Left kidney (tissue), 2 donors: ENCODE measurements around the gene HEMK1. TPM values are rescaled to one million over a fixed set of nuclear protein-coding genes. Genes with fewer than 3 reads are reported as not detected.

Experiments
- DNase-seq: peaks from one replicate; pipeline ENCODE4 v3.0.0-alpha.2; 2013
- polyA plus RNA-seq: library from polyadenylated mRNA; unstranded; fragments of 120-200 nt; gene quantifications from one replicate; pipeline ENCODE4 v1.2.1, GENCODE V29; 2013; ENCODE audit not compliant: insufficient read length

Gene HEMK1
- polyA plus RNA-seq, 1 donor = 22.8 TPM

- peak; percentile 94 for DNase-seq
Observed at GRCh38 chr3:50600841-50601591, 31.7 kb downstream of the HEMK1 start.

GRCh38 chr3:50602595-50603191, 33.4 kb downstream of the HEMK1 start:
- DNase-seq = no peak

- DNase-seq = no peak
Observed at GRCh38 chr3:50603261-50604109, 34.2 kb downstream of the HEMK1 start.

GRCh38 chr3:50604110-50604621, 34.8 kb downstream of the HEMK1 start:
- no peak for DNase-seq

- DNase-seq = no peak
Observed at GRCh38 chr3:50604628-50605588, 35.6 kb downstream of the HEMK1 start.

- DNase-seq = no peak
Observed at GRCh38 chr3:50605901-50606326, 36.6 kb downstream of the HEMK1 start.

- DNase-seq = no peak
Observed at GRCh38 chr3:50606596-50606995, 37.3 kb downstream of the HEMK1 start.

GRCh38 chr3:50607271-50608091, 38.2 kb downstream of the HEMK1 start:
- DNase-seq = no peak

GRCh38 chr3:50608278-50608677, 39.0 kb downstream of the HEMK1 start:
- no peak for DNase-seq

GRCh38 chr3:50609071-50609762, 39.9 kb downstream of the HEMK1 start:
- no peak for DNase-seq

- DNase-seq = no peak
Observed at GRCh38 chr3:50609763-50610085, 40.4 kb downstream of the HEMK1 start.

- DNase-seq = no peak
Observed at GRCh38 chr3:50610181-50610971, 41.1 kb downstream of the HEMK1 start.

- no peak for DNase-seq
Observed at GRCh38 chr3:50610992-50611463, 41.7 kb downstream of the HEMK1 start.

- DNase-seq = peak; percentile 98
Observed at GRCh38 chr3:50611464-50612233, 42.3 kb downstream of the HEMK1 start, which contains the start of gene CISH. TSS of gene CISH (minus strand) at chr3:50611774. CDS start at chr3:50611650, 124 bp downstream.

- no peak for DNase-seq
Observed at GRCh38 chr3:50612234-50612882, 43.0 kb downstream of the HEMK1 start.

- no peak for DNase-seq
Observed at GRCh38 chr3:50612970-50613846, 43.9 kb downstream of the HEMK1 start.

- DNase-seq = no peak
Observed at GRCh38 chr3:50615190-50615589, 45.9 kb downstream of the HEMK1 start.
